ENCODE measurements around the gene LHX6. TPM values are rescaled to one million over a fixed set of nuclear protein-coding genes. Genes with fewer than 3 reads are reported as not detected.

Gene LHX6
- total RNA-seq, 6 experiments from 2014 or later: not detected

DNA sequence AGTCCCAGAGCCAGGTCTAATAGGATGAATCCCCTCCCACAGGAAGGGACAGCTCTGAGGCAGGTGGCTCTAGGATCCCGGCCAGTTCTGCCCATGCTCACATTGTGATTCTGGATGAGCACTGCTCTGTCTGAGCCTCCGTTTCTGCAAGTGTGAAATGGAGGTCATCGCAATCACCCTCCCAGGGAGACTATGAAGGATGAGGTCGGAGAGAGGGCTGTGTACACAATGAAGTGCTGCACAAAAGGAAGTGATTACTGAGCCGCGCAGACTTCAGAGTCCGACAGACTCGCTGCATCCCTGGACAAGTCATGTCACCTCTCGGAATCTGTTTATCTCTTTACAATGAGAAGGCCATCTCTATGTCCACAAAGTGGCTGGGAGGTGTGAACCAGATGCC lies 21.7 kb downstream of the LHX6 start:
- Mint-ChIP-seq H3K36me3 (ENCODE audit: low read depth) (no peaks in the 10 kb centered on the region), H3K4me1 (ENCODE audit: low read depth) (peaks cover 13% of the 10 kb centered on the region), H3K4me3 (no peak overlapping the region), H3K27me3 (ENCODE audit: insufficient read depth) (peaks cover 37% of the 10 kb centered on the region), H3K27ac (no peak overlapping the region), H3K9me3 (no peaks in the 10 kb centered on the region)
- TF ChIP-seq, protein P1, sequence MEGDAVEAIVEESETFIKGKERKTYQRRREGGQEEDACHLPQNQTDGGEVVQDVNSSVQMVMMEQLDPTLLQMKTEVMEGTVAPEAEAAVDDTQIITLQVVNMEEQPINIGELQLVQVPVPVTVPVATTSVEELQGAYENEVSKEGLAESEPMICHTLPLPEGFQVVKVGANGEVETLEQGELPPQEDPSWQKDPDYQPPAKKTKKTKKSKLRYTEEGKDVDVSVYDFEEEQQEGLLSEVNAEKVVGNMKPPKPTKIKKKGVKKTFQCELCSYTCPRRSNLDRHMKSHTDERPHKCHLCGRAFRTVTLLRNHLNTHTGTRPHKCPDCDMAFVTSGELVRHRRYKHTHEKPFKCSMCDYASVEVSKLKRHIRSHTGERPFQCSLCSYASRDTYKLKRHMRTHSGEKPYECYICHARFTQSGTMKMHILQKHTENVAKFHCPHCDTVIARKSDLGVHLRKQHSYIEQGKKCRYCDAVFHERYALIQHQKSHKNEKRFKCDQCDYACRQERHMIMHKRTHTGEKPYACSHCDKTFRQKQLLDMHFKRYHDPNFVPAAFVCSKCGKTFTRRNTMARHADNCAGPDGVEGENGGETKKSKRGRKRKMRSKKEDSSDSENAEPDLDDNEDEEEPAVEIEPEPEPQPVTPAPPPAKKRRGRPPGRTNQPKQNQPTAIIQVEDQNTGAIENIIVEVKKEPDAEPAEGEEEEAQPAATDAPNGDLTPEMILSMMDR (IDR thresholded peaks at IDR 0.05): no peak
- DNase-seq: no peak

DNA sequence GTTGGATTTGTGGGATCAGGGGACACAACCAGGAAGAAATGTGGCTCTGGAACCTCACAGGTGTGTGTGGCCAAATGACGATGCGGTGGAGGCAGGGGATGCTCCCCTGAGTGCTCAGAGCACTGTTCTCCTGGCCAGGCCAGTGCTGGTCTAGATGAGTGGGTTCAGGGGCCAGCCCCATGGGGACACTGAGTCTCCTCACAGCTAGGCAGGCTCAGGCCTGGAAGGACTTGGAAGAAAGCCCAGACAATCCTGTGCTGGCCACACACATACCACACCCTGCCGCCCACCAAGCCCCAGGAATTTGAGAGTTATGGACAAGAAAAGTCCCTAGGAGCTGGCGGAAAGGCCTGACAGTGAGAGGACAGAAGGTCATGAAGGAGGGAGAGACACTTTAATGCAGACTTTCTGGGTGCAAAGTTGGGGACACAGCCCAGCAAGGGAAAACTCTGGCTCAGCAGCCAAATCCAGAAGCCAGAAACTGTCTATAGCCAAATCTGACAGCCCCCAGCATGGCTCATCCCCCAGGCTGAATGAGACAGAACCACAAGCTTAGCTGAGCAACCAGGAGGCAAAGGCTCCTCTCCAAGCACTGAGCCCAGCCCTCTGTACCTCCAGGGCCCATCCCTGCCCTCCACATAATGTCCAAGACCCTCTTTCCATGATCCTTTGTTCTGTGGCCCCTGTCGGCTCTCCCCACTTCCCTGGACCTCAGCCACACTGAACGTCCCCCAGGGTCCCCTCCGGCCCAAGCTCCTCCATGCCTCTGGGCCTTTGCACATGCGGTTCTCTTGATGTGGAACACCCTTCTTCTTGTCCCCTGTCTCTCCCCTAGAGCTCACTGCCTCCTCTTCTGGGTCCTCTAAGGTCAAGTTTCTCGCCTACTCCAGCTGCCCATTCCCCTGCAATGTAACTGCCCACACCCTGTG lies 22.4 kb downstream of the LHX6 start:
- Mint-ChIP-seq H3K27ac (no peak overlapping the region), H3K4me1 (ENCODE audit: low read depth) (peaks cover 19% of the 10 kb centered on the region), H3K4me3 (no peak overlapping the region), H3K27me3 (ENCODE audit: insufficient read depth) (peaks cover 30% of the 10 kb centered on the region), H3K36me3 (ENCODE audit: low read depth) (no peaks in the 10 kb centered on the region), H3K9me3 (no peaks in the 10 kb centered on the region)
- peak; percentile 69 for DNase-seq
- TF ChIP-seq, protein P1 (IDR thresholded peaks at IDR 0.05): no peak

DNA sequence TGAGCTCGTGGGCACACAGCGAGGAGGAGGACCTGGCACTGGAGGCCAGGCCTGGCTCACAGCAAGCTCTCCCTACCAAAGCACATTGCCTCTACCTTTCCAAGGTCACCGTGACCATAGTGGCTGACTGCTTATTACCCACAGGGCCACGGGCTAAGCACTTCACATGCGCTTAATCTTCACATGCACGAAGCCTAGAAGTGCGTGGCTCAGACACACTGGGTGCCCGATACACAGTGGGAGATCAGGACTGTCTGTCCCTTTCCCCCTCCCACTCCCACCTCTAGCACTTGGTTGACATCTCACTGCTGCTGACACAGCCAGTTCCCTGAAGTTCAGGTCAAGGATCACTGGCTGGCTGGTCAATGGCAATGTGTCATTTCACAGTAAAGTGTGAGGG lies 23.6 kb downstream of the LHX6 start:
- H3K27me3 Mint-ChIP-seq (ENCODE audit: insufficient read depth): peaks cover 21% of the 10 kb centered on the region
- no peaks in the 10 kb centered on the region for H3K9me3 Mint-ChIP-seq
- TF ChIP-seq, protein P1 (IDR thresholded peaks at IDR 0.05): no peak
- H3K36me3 Mint-ChIP-seq (ENCODE audit: low read depth): no peaks in the 10 kb centered on the region
- H3K4me3 Mint-ChIP-seq: no peak overlapping the region
- DNase-seq: no peak
- H3K27ac Mint-ChIP-seq: no peak overlapping the region
- H3K4me1 Mint-ChIP-seq (ENCODE audit: low read depth): peaks cover 24% of the 10 kb centered on the region

DNA sequence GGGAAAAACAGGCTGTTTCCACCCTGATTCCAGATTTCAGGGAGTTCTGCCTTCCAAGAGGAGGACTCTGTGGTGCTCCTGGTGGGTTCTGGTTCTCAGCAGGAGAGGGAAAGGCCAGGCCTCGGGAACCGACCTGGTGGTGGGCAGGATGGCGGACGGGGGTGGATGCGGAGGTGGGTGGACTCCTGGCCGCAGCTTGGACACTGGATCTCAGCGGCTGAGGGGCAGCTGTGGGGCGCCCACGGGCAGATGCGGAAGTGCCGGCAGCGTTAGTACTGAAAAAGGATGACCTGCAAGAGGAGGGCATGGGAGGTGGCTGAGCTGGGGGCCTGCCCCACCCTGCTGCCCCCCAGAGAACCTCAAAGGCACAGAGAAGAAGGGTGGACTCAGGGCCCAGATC lies 24.3 kb downstream of the LHX6 start:
- no peak for DNase-seq
- H3K9me3 Mint-ChIP-seq: no peaks in the 10 kb centered on the region
- H3K27ac Mint-ChIP-seq: no peak overlapping the region
- no peaks in the 10 kb centered on the region for H3K36me3 Mint-ChIP-seq (ENCODE audit: low read depth)
- TF ChIP-seq, protein P1 (IDR thresholded peaks at IDR 0.05): no peak
- peaks cover 15% of the 10 kb centered on the region for H3K27me3 Mint-ChIP-seq (ENCODE audit: insufficient read depth)
- no peak overlapping the region for H3K4me3 Mint-ChIP-seq
- H3K4me1 Mint-ChIP-seq (ENCODE audit: low read depth): peaks cover 24% of the 10 kb centered on the region

DNA sequence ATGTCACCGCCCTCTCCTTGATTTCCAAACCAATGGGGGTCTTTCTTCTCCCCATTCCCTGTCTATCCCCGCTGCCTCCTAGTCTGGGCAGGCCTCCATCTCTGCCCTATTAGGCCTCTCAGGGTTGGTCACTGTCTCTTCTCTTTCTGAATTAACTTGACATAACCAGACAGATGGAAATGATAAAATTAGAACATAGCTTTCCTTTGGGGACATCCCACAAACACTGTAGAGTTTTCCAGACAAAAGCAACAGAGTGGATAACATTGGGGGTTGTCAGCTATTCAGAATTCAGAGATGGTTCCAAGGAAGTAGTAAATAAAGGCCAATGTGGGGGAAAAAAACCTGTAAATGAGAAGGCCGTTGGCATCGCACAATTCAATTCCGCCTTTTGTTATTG lies 24.7 kb downstream of the LHX6 start:
- no peaks in the 10 kb centered on the region for H3K36me3 Mint-ChIP-seq (ENCODE audit: low read depth)
- peaks cover 13% of the 10 kb centered on the region for H3K27me3 Mint-ChIP-seq (ENCODE audit: insufficient read depth)
- no peak overlapping the region for H3K27ac Mint-ChIP-seq
- H3K4me3 Mint-ChIP-seq: no peak overlapping the region
- H3K4me1 Mint-ChIP-seq (ENCODE audit: low read depth): peaks cover 24% of the 10 kb centered on the region
- no peaks in the 10 kb centered on the region for H3K9me3 Mint-ChIP-seq
- TF ChIP-seq, protein P1 (IDR thresholded peaks at IDR 0.05): no peak
- no peak for DNase-seq

All from HFFc6 (cell line).